ENCODE data around the gene ORC2. TPM values are rescaled to one million over a fixed set of nuclear protein-coding genes. Genes with fewer than 3 reads are reported as not detected.
"Not testable (repeated sequence)": the region's sequence is repeated elsewhere in the genome, so short reads cannot be mapped to it uniquely, and the experiment has no call there.

The ORC2 gene
- total RNA-seq (2014; rRNA removed; shearing (Covaris generic); ENCODE audit: low replicate concordance), result 15.6 and 29.0 TPM in 2 replicates

DNA sequence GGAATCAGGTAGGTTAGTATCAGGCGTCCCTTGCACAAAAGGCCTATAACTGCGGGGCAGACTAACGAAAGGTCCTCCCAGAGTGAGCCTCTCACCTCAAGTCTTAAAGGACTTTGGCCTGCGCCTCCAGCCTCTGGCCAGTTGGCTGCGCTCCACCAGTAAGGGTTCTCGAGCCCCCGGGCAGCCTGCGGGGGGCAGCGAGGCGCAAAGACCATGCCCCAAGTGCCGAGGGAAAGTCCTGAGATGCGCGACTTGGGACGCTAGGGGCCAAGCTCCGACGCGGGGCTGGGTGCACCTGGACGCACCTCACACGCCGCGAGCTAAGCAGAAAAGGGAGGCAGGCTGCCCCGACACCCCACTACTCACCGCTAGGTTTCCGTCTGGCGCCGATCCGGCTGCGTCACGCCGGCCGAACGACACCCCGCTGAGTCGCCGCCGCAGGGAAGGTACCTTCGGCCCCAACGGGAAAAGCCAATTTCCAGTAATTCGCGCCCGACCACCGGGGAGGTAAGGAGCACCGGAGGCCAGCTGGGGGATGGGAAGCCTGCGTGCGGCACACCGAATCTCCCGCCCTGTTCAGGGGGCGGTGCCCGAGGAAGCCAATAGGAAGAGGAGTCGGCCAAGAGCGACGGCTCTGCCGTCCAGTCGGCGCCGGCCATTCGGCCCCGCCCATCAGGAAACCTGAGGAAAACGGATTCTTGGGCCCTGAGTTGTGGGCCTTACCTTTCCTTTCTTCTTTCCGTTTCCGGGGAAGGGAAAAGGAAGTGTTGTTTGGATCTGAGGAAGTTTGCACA is at the start of gene ORC2:
TSS of gene ORC2 (minus strand) at position 537 of the 794 bp plus-strand sequence. CDS start 5,537 bp downstream, outside the sequence.
- peak; percentile 91 for DNase-seq
- peaks cover 16% of the 10 kb centered on the region for H3K36me3 ChIP-seq
- no peaks in the 10 kb centered on the region for H3K27me3 ChIP-seq
- no peaks in the 10 kb centered on the region for H3K9me3 ChIP-seq
- H3K4me3 ChIP-seq, result peak within 1 kb of the TSS; percentile 99

DNA sequence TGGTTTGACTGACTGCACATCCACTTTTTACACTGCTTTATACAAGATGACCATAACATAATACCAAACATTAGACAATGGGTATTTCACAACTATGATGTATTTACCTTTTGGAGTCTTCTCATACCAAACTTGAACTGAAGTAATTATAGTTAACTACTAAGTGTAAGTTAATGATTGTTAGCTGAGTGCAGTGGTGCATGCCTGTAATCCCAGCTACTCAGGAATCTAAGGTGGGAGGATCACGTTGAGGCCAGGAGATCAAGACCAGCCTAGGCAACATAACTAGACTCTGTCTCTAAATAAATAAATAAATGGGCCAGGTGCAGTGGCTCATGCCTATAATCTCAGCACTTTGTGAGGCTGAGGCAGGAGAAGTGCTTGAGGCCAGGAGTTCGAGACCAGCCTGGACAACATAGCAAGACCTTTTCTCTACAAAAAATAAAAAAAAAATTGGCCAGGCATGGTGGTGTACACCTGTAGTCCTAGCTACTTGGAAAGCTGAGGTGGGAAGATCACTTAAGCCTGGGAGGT is 44.9 kb upstream of the ORC2 start:
- H3K4me3 ChIP-seq, result no peak overlapping the region
- H3K9me3 ChIP-seq, result no peaks in the 10 kb centered on the region
- H3K36me3 ChIP-seq, result peaks cover 22% of the 10 kb centered on the region
- no peak for DNase-seq
- H3K27me3 ChIP-seq, result no peaks in the 10 kb centered on the region

- no peaks in the 10 kb centered on the region for H3K27me3 ChIP-seq
- H3K36me3 ChIP-seq, result peaks cover 24% of the 10 kb centered on the region
- no peaks in the 10 kb centered on the region for H3K9me3 ChIP-seq
- no peak for DNase-seq
- no peak overlapping the region for H3K4me3 ChIP-seq
Observed at GRCh38 chr2:201007584-201007998, 44.1 kb upstream of the ORC2 start.

DNA sequence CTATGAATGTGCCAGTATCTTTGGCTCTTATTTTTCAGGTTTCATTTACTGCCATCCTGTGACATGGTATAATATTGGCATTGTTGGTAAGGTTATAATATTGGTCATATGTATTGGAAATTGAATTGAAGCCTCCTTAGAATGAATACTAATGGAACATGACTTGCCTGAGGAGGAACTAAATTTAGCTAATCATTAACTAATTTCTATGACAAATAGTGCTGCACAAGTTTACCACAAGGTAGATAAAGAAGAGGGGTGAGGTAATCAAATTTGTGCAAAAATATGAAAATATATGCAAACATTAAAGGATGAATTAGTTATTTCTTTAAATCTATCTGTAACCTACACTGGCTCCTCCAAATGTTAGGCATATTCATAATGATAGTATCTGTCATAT is 43.2 kb upstream of the ORC2 start:
- no peak overlapping the region for H3K4me3 ChIP-seq
- no peaks in the 10 kb centered on the region for H3K27me3 ChIP-seq
- no peak for DNase-seq
- peaks cover 22% of the 10 kb centered on the region for H3K36me3 ChIP-seq
- H3K9me3 ChIP-seq, result no peaks in the 10 kb centered on the region

GRCh38 chr2:201004370-201004769 is 40.9 kb upstream of the ORC2 start:
- DNase-seq, result no peak
- no peak overlapping the region for H3K4me3 ChIP-seq
- no peaks in the 10 kb centered on the region for H3K27me3 ChIP-seq
- H3K36me3 ChIP-seq, result peaks cover 18% of the 10 kb centered on the region
- no peaks in the 10 kb centered on the region for H3K9me3 ChIP-seq

DNA sequence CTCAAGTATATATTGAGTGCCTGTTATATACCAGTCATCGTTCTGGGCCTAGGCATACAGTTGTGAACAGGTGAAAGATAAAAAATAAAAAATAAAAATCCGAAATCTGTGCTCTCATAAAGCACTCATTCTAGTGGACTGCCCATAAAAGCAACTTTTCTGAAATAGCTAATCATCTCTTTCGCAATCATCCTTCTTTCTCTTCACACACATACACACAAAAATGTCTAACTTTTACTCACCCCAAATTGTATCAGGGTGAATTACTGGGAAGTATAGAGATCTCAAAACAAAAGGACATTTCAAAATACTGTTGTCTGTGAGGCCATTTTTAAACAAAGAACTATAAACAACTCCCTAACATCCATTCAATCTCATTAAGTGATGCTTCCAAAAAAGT is 29.6 kb upstream of the ORC2 start:
- Histone ChIP-seq H3K4me3 (no peak overlapping the region), H3K9me3 (no peaks in the 10 kb centered on the region), H3K27me3 (no peaks in the 10 kb centered on the region), H3K36me3 (peaks cover 27% of the 10 kb centered on the region)
- DNase-seq, result no peak

- H3K4me3 ChIP-seq, result no peak overlapping the region
- H3K9me3 ChIP-seq, result no peaks in the 10 kb centered on the region
- H3K36me3 ChIP-seq, result peaks cover 34% of the 10 kb centered on the region
- no peaks in the 10 kb centered on the region for H3K27me3 ChIP-seq
- DNase-seq, result no peak
Observed at GRCh38 chr2:200987137-200987536, 23.7 kb upstream of the ORC2 start.

DNA sequence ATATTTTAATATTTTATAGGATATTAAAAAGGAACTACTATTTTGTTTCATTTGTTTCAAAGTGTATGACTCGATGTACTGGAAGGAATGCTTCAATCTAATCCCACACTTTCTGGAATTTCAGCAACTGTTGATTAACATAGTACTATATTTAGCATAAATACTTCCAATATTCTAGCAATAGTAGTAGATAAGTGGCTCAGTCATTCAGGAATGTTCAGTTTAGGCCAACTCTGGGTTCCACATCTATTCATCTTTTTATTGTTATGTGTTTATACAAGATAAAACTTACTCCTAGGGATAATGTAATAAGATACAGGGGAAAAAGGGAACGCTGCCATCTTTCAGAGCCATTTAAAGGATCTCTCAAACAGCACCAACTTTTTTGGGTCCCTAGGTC is 22.3 kb upstream of the ORC2 start:
- H3K9me3 ChIP-seq, result no peaks in the 10 kb centered on the region
- peak; percentile 5 for DNase-seq
- H3K27me3 ChIP-seq, result no peaks in the 10 kb centered on the region
- peaks cover 33% of the 10 kb centered on the region for H3K36me3 ChIP-seq
- no peak overlapping the region for H3K4me3 ChIP-seq

- no peak for DNase-seq
- H3K36me3 ChIP-seq, result peaks cover 8% of the 10 kb centered on the region
- no peak overlapping the region for H3K4me3 ChIP-seq
- no peaks in the 10 kb centered on the region for H3K27me3 ChIP-seq
- no peaks in the 10 kb centered on the region for H3K9me3 ChIP-seq
Observed at GRCh38 chr2:200976710-200977109, 13.2 kb upstream of the ORC2 start.

GRCh38 chr2:200975672-200976071 is 12.2 kb upstream of the ORC2 start:
- no peaks in the 10 kb centered on the region for H3K9me3 ChIP-seq
- no peaks in the 10 kb centered on the region; the same call in none of the 2 replicates for H3K36me3 ChIP-seq
- DNase-seq, result no peak
- H3K27me3 ChIP-seq, result no peaks in the 10 kb centered on the region
- no peak overlapping the region for H3K4me3 ChIP-seq

DNA sequence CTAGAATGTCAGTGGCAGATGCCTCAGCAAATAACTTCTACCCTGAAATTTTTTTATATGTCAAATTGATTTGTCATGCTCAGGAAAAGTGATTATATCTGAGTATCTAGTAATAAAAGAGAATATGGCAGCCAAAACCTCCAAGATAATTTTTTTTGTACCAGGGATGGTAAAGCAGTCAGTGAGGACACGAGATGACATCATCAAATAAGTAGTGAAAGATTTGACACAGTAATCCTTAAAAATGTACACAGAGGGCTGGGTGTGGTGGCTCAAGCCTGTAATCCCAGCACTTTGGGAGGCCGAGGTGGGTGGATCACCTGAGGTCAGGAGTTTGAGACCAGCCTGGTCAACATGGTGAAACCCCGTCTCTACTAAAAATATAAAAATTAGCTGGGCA is 6.6 kb upstream of the ORC2 start:
- H3K9me3 ChIP-seq, H3K4me3 ChIP-seq, H3K36me3 ChIP-seq, H3K27me3 ChIP-seq, DNase-seq: not testable (repeated sequence)

GRCh38 chr2:200968735-200969134 is 5.3 kb upstream of the ORC2 start:
- Histone ChIP-seq H3K27me3 (no peaks in the 10 kb centered on the region), H3K9me3 (no peaks in the 10 kb centered on the region), H3K4me3 (no peak overlapping the region), H3K36me3 (no peaks in the 10 kb centered on the region; the same call in none of the 2 replicates)
- DNase-seq, result no peak

- Histone ChIP-seq H3K4me3 (no peak overlapping the region), H3K27me3 (no peaks in the 10 kb centered on the region), H3K36me3 (peaks cover 3% of the 10 kb centered on the region), H3K9me3 (no peaks in the 10 kb centered on the region)
- DNase-seq, result no peak
Observed at GRCh38 chr2:200968162-200968561, 4.7 kb upstream of the ORC2 start.

DNA sequence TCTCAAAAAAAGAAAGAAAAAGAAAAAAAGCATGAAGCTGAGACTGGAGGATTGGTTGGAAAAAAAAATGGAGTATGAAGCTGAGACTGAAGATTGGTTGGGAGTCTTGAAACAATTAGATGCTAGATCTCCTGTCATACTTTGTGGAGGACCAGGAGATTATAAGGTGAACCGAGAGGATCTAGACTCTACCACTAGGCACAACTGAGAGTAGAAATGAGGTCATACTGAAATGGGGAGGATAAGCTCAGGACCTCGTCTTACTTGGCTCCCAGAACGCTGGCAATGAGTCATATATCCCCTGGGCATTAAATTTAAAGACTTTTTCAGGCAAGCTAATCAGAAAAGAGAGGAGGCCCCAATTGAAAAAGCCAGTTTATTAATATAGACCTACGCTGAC is 3.3 kb upstream of the ORC2 start:
- H3K4me3 ChIP-seq, result no peak overlapping the region
- H3K27me3 ChIP-seq, result no peaks in the 10 kb centered on the region
- no peaks in the 10 kb centered on the region for H3K9me3 ChIP-seq
- DNase-seq, result peak; percentile 54
- peaks cover 7% of the 10 kb centered on the region for H3K36me3 ChIP-seq

DNA sequence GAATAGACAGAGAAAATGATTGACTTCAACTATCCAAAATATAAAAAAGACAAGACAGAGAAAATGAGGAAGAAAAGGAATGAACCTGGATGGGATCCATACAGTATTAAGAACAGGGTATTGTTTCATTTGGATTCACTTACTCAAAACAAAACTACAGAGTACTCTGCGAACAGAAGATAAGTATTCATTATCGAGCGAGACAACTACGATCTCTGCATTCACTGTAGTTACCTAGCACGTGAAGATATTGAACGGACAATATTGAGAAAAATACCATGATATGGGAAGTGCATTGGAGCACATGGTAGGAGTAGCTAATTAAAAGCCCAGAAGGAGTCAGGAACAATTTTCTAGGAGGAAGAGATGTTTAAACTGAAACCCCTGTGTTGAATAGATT is 1.0 kb upstream of the ORC2 start:
- no peak for DNase-seq
- H3K36me3 ChIP-seq, result peaks cover 7% of the 10 kb centered on the region
- H3K4me3 ChIP-seq, result peak overlapping the region; percentile 99
- no peaks in the 10 kb centered on the region for H3K9me3 ChIP-seq
- no peaks in the 10 kb centered on the region for H3K27me3 ChIP-seq

GRCh38 chr2:200963918-200964252 is 425 bp upstream of the ORC2 start:
- H3K27me3 ChIP-seq, H3K9me3 ChIP-seq, DNase-seq: not testable (repeated sequence)
- peak overlapping the region; percentile 99 for H3K4me3 ChIP-seq
- H3K36me3 ChIP-seq, result peaks cover 12% of the 10 kb centered on the region

DNA sequence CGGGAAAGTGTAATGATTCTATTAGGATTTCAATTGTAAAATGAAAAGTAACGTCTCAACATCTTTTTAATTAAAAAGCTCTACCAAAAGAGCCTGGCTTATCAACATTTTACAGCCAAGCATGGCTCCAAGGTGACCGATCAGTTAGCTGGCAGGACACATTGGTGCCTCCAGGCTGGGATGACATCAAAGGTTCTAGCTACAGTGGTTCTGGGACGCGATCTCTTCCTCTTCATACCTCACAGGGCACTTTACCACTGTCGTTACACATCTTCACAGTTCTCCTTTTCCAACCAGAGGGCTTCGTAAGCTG is 693 bp downstream of the ORC2 start:
- H3K36me3 ChIP-seq, result peaks cover 21% of the 10 kb centered on the region
- H3K9me3 ChIP-seq, result no peaks in the 10 kb centered on the region
- DNase-seq, result peak; percentile 10
- peak overlapping the region; percentile 99 for H3K4me3 ChIP-seq
- no peaks in the 10 kb centered on the region for H3K27me3 ChIP-seq

DNA sequence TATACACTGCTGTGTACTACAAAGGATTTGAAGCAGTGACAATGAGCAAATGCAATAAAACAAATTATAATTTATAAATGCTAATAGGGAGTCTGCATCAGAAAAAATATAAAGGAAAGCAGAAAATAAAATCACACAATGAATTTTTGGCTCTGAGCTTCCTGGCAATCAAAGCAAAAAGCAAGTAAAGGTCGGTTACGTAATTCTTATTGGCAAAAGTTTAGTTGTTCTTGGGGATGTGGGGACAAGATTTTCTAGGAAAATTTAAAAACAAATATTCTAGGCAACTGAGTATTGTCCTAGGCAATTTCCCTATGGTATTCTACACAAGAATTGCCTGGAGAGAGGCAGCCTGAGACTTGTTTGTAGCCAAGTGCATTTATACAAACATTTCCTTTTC is 1.8 kb downstream of the ORC2 start:
- no peak for DNase-seq
- Histone ChIP-seq H3K27me3 (no peaks in the 10 kb centered on the region), H3K4me3 (peak overlapping the region; percentile 99; the same call in 1 of the 2 replicates), H3K9me3 (no peaks in the 10 kb centered on the region), H3K36me3 (peaks cover 29% of the 10 kb centered on the region)
